HepG2 (cell line): ENCODE results near the gene ASNS. TPM values are rescaled to one million over a fixed set of nuclear protein-coding genes. Genes with fewer than 3 reads are reported as not detected.
"Not testable (repeated sequence)": the region's sequence is repeated elsewhere in the genome, so short reads cannot be mapped to it uniquely, and the experiment has no call there.

Experiments
- ATAC-seq: fragments of 200-7000 bp; cut with Tn5 transposase; 3 replicates; pipeline ENCODE4 v1.9.1; 2020; ENCODE audit warnings: mild to moderate bottlenecking, moderate library complexity
- BruUV-seq: library from RNA; stranded (reverse); fragments of 400-500 nt; replicated peaks from 2 replicates; lab custom pipeline; 2021; lab: Mats Ljungman, UMichigan
- CTCF ChIA-PET: fragments of 300-600 bp; formaldehyde crosslinking; extraction: SDS; loops from one replicate; lab custom pipeline; 2021; ENCODE audit warnings: low total read pairs, inconsistent platforms, low intra/inter-chr PET ratio; lab: Yijun Ruan, JAX
- POLR2A ChIA-PET: fragments of 350-600 bp; sonication (Branson Sonifier 250); formaldehyde crosslinking; loops from one replicate; lab custom pipeline; 2020; ENCODE audit warnings: antibody characterized with exemption, inconsistent platforms; lab: Yijun Ruan, JAX
- DNase-seq: peaks from one replicate; pipeline ENCODE4 v3.0.0-alpha.2; 2015; ENCODE audit warnings: low spot score
- FAIRE-seq: peaks from 3 replicates; lab custom pipeline; 2011; peaks lifted over from hg19 to GRCh38; lab: Jason Lieb, UNC
- H2AFZ ChIP-seq: one replicate; pipeline ENCODE4 v1.6.1; 2011; ENCODE audit warnings: low read length, inconsistent platforms
- H3K27ac ChIP-seq: fragments of 300-600 bp; 3 replicates; pipeline ENCODE4 v1.8.0; 2011; ENCODE audit warnings: mixed run types, mild to moderate bottlenecking, mixed read lengths, low read length, inconsistent platforms; ENCODE audit not compliant: insufficient read depth; ENCODE audit errors: extremely low read length
- H3K27me3 ChIP-seq, 2 experiments: fragments of 200-600 bp in 1 of 2; 2 replicates in 1 of 2; 3 replicates in 1 of 2; pipeline versions ENCODE4 v1.6.0 to v1.8.0; 2011; ENCODE audit warnings: low read length in 2 of 2, mild to moderate bottlenecking in 2 of 2, moderate library complexity in 2 of 2, inconsistent platforms in 1 of 2; ENCODE audit not compliant: insufficient read depth in 2 of 2, control insufficient read depth in 1 of 2
- H3K36me3 ChIP-seq, 2 experiments: fragments of 200-600 bp in 1 of 2; replicated peaks in 1 of 2; 2 replicates in 1 of 2; 3 replicates in 1 of 2; pipeline versions ENCODE4 v1.5.1 to v1.8.0; 2011; ENCODE audit warnings: low read length in 2 of 2, inconsistent platforms in 1 of 2; ENCODE audit not compliant: insufficient read depth in 2 of 2, control insufficient read depth in 1 of 2
- H3K4me1 ChIP-seq: 2 replicates; pipeline ENCODE4 v1.5.1; 2012; ENCODE audit warnings: low read length, inconsistent platforms; ENCODE audit not compliant: insufficient read depth
- H3K4me2 ChIP-seq: 2 replicates; pipeline ENCODE4 v1.6.0; 2011; ENCODE audit warnings: low read depth, low read length, inconsistent platforms
- H3K4me3 ChIP-seq, 3 experiments: fragments of 200-600 bp in 1 of 3; sonication (generic), shearing (Covaris generic) in 1 of 3; replicated peaks in 1 of 3; 2 replicates each; pipeline ENCODE4 v1.5.1; 2011 to 2016; ENCODE audit warnings: low read length in 3 of 3, inconsistent platforms in 2 of 3, low read depth in 2 of 3, mild to moderate bottlenecking in 2 of 3, control low read depth in 1 of 3, mixed read lengths in 1 of 3; ENCODE audit not compliant: insufficient read depth in 1 of 3
- H3K79me2 ChIP-seq: one replicate; pipeline ENCODE4 v1.6.1; 2011; ENCODE audit warnings: low read length, inconsistent platforms; ENCODE audit not compliant: insufficient read depth
- H3K9ac ChIP-seq: 2 replicates; pipeline ENCODE4 v1.6.0; 2011; ENCODE audit warnings: mild to moderate bottlenecking, low read depth, low read length, inconsistent platforms; ENCODE audit not compliant: insufficient read depth
- H3K9me3 ChIP-seq: 2 replicates; pipeline ENCODE4 v1.5.1; 2012; ENCODE audit warnings: mild to moderate bottlenecking, low read length
- H4K20me1 ChIP-seq: 2 replicates; pipeline ENCODE4 v1.6.0; 2011; ENCODE audit warnings: inconsistent platforms, mild to moderate bottlenecking, low read length, moderate library complexity; ENCODE audit not compliant: insufficient read depth
- CREM ChIP-seq, 2 experiments: sonication (generic) in 1 of 2; formaldehyde crosslinking in 1 of 2; IDR thresholded peaks; 2 replicates each; pipeline versions ENCODE4 v1.4.0 to v1.6.1; 2016 to 2020; ENCODE audit warnings: antibody characterized with exemption in 1 of 2, mild to moderate bottlenecking in 1 of 2, missing genetic modification reagents in 1 of 2
- ZNF12 ChIP-seq: sonication (generic); formaldehyde crosslinking; IDR thresholded peaks from 2 replicates; pipeline ENCODE4 v1.5.0; 2020; ENCODE audit warnings: missing genetic modification reagents
- ZNF33A ChIP-seq: sonication (generic); formaldehyde crosslinking; IDR thresholded peaks from 2 replicates; pipeline ENCODE4 v1.5.1; 2020; ENCODE audit warnings: missing genetic modification reagents, mild to moderate bottlenecking, moderate library complexity, borderline replicate concordance
- WGBS: methylation state at CpG from one replicate; pipeline ENCODE4 v1.1.6; 2017; ENCODE audit warnings: low lambda C conversion rate; 5-methylcytosine and 5-hydroxymethylcytosine counted together
- in situ Hi-C: cut with HindIII; loops from 2 replicates; pipeline ENCODE4 v1.10.0; 2017; ENCODE audit warnings: low pct_unique_long_range_greater_than_20kb; ENCODE audit not compliant: extremely low pct_ligation_motif_present
- intact Hi-C: fragments of 100-400 bp; cut with micrococcal nuclease; formaldehyde crosslinking; loops from one replicate; pipeline ENCODE4 v1.10.0; 2022; ENCODE audit not compliant: unreplicated experiment
- polyA plus RNA-seq, 8 experiments: library from polyadenylated mRNA; depleted of rRNA in 3 of 8; stranded (reverse) in 7 of 8; unstranded in 1 of 8; fragments of >200 nt; fragmentation: Illumina TruSeq in 4 of 8; extraction: Trizol in 4 of 8; gene quantifications; 2 replicates each; pipeline versions ENCODE4 v1.2.1 to v1.2.3, GENCODE V29; 2011 to 2016; ENCODE audit warnings: low read depth in 4 of 8, missing spikeins in 1 of 8, mixed read lengths in 1 of 8; ENCODE audit not compliant: insufficient read depth in 1 of 8
- total RNA-seq, 5 experiments: library from RNA; depleted of rRNA; stranded (reverse); fragments of >200 nt; fragmentation: Illumina TruSeq; extraction: Trizol; gene quantifications; 2 replicates each; pipeline ENCODE4 v1.2.3, GENCODE V29; 2016; ENCODE audit warnings: low read depth in 1 of 5

The ASNS gene
- total and polyA plus RNA-seq, 2 of the 13 experiments (the other 11 are each of a cell fraction or from before 2014, with no cell fraction given): 55.0 to 75.1 TPM

GRCh38 chr7:97879527-97879926 lies 7.3 kb upstream of the ASNS start:
- H4K20me1 ChIP-seq, H3K27me3 ChIP-seq, H3K9ac ChIP-seq, POLR2A ChIA-PET, intact Hi-C loops, H3K27ac ChIP-seq, CTCF ChIA-PET, DNase-seq, H3K4me2 ChIP-seq, H2AFZ ChIP-seq, H3K9me3 ChIP-seq, in situ Hi-C loops, H3K36me3 ChIP-seq, H3K4me1 ChIP-seq, H3K4me3 ChIP-seq, ATAC-seq, H3K79me2 ChIP-seq, BruUV-seq, FAIRE-seq: not testable (repeated sequence)
- WGBS: 83% methylated on average over 2 of the region's 3 CpGs

- in situ Hi-C loops, FAIRE-seq: not testable (repeated sequence)
Measured at GRCh38 chr7:97874894-97875293, 2.7 kb upstream of the ASNS start.

GRCh38 chr7:97873606-97874005 lies 1.4 kb upstream of the ASNS start:
- ATAC-seq (no peak), FAIRE-seq (no peak), DNase-seq (no peak)
- TF ChIP-seq ZNF33A (CRISPR knock-in tag) (no peak), CREM (IDR thresholded peaks at IDR 0.05) (no peak), CREM (CRISPR knock-in tag; IDR thresholded peaks at IDR 0.05) (no peak)
- H4K20me1 ChIP-seq: peaks cover 7% of the 10 kb centered on the region; the same call in 1 of the 2 replicates
- H3K27ac ChIP-seq: no peak overlapping the region
- in situ Hi-C loops (no loop called here), intact Hi-C loops (loop anchor here (5.0 kb wide), 1 partner anchor 1551 kb away; the partner anchor contains the start of gene SLC25A13)
- H2AFZ ChIP-seq: peak overlapping the region; percentile 6
- peaks cover 8% of the 10 kb centered on the region for H3K79me2 ChIP-seq
- POLR2A ChIA-PET: no interaction called here
- H3K9ac ChIP-seq: no peak overlapping the region
- CTCF ChIA-PET: no interaction called here
- no peak overlapping the region for H3K4me3 ChIP-seq
- H3K27me3 ChIP-seq: no peaks in the 10 kb centered on the region; a peak in 1 of 5 replicates
- WGBS: 48% methylated on average over 3 of the region's 3 CpGs
- H3K9me3 ChIP-seq: no peaks in the 10 kb centered on the region
- no TSS peak for BruUV-seq
- no peak overlapping the region for H3K4me2 ChIP-seq
- peaks cover 2 to 15% of the 10 kb centered on the region in 2 experiments; a peak in 3 of 5 replicates for H3K36me3 ChIP-seq
- peaks cover 36% of the 10 kb centered on the region for H3K4me1 ChIP-seq

More at GRCh38 chr7:97874894-97875293, 2.7 kb upstream of the ASNS start:
- peak; percentile 93 for TF ChIP-seq ZNF12 (CRISPR knock-in tag)
- intact Hi-C loops: loop anchor here (5.0 kb wide), 1 partner anchor 1553 kb away; the partner anchor contains the start of gene SLC25A13
- BruUV-seq, DNase-seq, H2AFZ ChIP-seq, H3K9ac ChIP-seq, H3K9me3 ChIP-seq, H4K20me1 ChIP-seq, H3K4me2 ChIP-seq, ATAC-seq, H3K79me2 ChIP-seq, H3K27me3 ChIP-seq, CTCF ChIA-PET, H3K27ac ChIP-seq, H3K4me3 ChIP-seq, POLR2A ChIA-PET, H3K36me3 ChIP-seq: not testable (repeated sequence)
- H3K4me1 ChIP-seq: peaks cover 23% of the 10 kb centered on the region
- 25% methylated on average over 4 of the region's 4 CpGs for WGBS
